NCI-H1417 (cell line): ENCODE results near the gene OR7G1.

Source experiments
- DNase-seq, 3 experiments: peaks; one replicate each; lab custom pipeline; 2025; lab: John Stamatoyannopoulos, UW

OR7G1 gene

DNA sequence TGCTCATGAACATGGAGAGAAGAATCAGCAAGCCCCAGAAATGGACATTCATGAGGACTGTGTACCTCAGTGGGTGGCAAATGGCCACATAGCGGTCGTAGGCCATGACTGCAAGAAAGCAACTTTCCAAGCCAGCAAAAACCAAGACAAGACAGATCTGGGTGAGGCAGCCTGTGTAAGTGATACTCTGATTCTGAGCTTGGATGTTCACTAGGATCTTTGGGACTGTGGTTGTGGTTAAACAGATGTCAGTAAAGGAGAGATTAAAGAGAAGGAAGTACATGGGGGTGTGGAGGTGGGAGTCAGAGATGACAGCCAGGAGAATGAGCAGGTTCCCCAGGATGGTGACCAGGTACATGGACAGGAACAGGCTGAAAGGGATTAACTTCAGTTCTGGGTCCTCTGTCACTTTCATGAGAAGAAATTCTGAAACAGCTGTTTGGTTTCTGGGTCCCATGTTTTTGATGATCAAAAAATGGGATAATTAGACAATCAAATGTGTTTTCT is at the start of gene OR7G1:
OR7G1 (minus strand) TSS at position 457 of the 507 bp plus-strand sequence; CDS start at position 457, 0 bp downstream.
- DNase-seq, result no peak

GRCh38 chr19:9165261-9165660 is 49.7 kb upstream of the OR7G1 start:
- no peak for DNase-seq

DNA sequence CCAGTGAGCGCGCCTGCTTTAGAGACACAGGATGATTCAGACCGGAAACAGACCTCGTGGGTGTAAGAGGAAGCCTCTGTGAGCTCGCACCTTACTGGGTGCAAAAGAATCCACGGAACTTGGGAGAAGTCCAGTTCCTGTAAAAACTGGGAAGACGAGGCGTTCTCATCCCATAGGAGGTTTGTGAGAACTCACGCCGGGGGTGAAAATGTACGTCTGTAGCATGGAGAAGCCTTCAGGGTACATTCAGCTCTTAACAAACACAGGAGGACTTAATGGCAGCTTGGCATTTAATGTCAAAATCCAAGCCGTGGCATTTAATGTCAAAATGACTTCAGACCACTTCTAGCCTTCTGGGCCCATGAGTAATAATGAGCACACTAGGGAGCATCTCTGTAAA is 45.9 kb upstream of the OR7G1 start:
- no peak for DNase-seq

GRCh38 chr19:9159891-9160290 is 44.3 kb upstream of the OR7G1 start:
- no peak for DNase-seq

DNA sequence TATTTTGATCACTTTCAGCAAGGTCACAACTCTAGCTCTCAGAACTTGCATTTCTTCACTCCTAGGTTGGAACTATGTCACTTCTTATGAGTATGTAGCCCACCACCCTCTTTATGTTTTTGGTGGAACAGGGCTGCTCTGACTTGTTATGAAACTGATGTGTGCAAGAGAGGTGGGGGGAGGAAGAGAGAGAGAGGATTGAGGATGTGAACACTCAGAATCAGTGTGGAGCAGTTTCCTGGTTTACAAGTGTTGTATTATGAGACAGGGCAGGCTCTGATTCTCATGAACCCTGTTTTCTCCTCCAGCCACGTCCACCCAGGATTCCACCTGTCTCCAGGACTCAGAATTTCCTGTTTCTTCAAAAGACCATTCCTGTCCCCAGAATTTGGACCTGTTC is 40.7 kb upstream of the OR7G1 start:
- no peak for DNase-seq

DNA sequence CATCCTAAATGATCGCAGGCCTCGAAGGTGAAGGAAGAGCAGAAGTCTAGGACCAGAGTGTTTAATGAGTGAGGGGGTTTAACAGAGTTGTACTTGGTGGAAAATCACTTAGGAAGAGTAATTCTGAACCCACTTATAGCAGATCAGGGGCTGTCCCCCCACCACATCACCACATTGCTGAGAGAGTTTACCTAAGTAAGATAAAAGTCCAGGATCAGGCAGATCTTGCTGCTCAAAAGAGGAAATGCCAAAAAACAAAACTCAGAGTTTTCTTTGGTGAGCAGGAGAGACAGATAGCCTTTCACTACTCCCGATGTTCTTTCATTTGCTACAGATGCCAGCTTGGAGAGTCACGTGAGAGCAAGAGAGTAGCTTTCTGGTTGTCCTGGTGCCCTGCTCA is 40.0 kb upstream of the OR7G1 start:
- DNase-seq, result no peak

GRCh38 chr19:9151367-9151766 is 35.8 kb upstream of the OR7G1 start:
- no peak for DNase-seq

GRCh38 chr19:9150650-9151049 is 35.1 kb upstream of the OR7G1 start:
- no peak for DNase-seq

DNA sequence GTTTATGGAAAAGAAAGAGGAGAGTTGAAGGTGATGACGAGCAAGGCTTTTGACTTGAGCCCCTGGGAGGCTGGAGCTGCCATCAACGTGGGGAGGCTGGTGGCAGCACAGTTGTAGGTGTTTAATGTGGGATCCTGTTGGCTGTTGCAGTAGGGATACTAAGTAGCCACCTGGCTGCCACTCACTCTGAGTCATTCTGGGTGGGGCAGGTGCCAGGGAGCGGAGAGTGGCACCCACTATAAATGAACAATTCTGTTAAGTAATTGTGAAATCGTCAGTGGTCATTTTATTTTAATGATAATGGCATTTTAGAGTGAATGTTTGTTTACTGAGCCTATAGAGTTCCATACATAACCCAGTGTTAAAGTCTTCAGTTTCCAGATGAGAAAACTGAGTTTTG is 34.4 kb upstream of the OR7G1 start:
- DNase-seq, result no peak

GRCh38 chr19:9148697-9149096 is 33.1 kb upstream of the OR7G1 start:
- DNase-seq, result no peak

- DNase-seq, result no peak
These were observed 31.3 kb upstream of the OR7G1 start for GRCh38 chr19:9146882-9147281.

DNA sequence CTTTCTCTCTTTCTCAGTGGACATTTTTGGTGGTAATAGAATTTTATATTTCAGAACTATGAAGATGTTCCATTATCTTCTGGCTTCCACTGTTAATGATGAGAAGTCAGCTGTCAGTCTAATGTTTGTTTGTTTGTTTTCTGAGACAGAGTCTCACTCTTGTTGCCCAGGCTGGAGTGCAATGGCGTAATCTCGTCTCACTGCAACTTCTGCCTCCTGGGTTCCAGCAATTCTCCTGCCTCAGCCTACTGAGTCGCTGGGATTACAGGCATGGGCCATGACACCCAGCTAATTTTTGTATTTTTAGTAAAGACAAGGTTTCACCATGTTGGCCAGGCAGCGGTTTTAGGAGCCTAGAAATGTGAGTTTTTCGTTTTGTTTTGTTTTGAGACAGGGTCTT is 29.4 kb upstream of the OR7G1 start:
- peak in 1 of 3 experiments; percentile 16 for DNase-seq

DNA sequence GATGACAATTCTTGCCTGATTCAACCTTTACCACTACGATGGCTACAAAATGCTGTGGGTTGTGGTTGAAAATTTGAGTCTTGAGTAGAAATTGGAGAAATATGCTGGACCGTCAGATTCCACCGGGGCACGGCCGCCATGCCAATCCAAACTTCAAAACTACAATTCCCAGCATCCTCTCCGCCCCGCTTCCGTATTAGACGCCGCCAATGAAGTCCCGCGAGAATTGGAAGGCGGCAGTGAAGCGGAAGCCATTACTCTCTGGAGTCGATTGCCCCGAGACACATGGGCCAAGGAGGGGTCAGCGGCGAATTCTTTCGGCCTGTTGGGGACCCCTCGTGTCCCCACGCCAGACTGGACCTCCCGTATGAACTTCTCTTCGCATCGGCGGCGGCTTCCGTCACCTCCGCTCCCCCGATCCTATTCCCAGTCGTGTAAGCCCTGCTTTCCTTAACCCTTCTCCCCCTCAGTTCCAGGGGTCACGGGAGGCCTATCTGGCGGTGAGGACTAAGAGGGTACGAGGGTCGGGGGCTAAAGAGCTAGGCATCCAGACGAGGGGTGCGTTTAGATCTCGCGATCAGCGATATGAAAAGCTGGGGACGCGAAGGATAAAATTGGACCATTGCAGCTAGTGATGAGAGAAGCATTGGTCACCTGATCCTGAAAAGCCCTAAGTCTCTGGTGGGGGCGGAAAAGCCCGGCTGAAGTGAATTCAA is 24.8 kb upstream of the OR7G1 start, which contains the start of gene ZNF317:
ZNF317 (plus strand) TSS at position 239 of the 716 bp plus-strand sequence. CDS start 15,620 bp downstream, outside the sequence.
- peak; percentile 80 to 97 (median 93) for DNase-seq

DNA sequence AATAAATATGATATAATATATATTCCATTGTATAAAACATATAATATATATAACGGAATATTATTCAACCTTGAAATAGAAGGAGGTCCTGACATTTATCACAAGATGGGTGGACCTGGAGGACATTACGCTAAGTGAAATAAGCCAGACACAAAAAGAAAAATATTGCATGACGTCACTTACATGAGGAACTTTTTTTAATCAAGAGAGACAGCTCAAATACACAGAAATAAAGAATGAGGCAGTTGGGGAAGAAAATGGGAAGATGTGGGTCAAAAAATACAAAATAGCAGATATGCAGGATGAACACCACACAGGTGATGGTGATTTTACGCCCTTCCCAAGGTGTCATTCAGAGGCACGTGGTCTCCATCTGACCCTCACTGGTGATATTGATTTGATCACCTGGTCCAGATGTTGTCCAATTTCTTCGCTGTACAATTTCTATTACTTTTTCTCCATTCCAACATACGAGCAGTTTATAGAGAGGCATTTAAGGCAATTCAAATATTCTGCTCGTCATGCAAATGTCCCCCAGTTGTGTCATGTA is 24.1 kb upstream of the OR7G1 start:
- DNase-seq, result no peak

- no peak for DNase-seq
These were observed 16.9 kb upstream of the OR7G1 start for GRCh38 chr19:9132422-9132821.

- no peak for DNase-seq
These were observed 15.4 kb upstream of the OR7G1 start for GRCh38 chr19:9130965-9131364.

DNA sequence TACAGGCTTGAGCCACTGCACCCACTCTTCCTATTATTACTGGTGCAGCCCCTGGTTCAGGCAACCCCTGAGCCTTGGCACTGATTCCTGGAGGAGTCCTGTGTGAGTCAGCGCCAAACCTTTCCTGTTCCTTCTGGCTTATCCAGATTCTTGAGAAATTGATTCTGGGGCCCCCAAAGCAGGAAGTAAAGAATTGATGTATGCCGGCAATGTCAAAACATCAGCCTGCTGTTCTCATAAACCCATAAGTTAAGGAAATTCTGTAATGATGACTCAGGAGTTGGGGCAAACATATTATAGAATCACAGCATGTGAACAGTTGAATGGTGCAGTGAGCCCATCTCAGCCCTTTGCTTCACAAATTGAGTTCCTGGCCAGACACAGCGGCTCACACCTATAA is 12.6 kb upstream of the OR7G1 start:
- DNase-seq, result no peak

GRCh38 chr19:9126900-9127405 is 11.4 kb upstream of the OR7G1 start, which contains the start of gene OR7G3:
Gene OR7G3, minus strand, starts transcription at chr19:9126950. Its CDS starts 0 bp downstream, at chr19:9126950.
- no peak for DNase-seq

DNA sequence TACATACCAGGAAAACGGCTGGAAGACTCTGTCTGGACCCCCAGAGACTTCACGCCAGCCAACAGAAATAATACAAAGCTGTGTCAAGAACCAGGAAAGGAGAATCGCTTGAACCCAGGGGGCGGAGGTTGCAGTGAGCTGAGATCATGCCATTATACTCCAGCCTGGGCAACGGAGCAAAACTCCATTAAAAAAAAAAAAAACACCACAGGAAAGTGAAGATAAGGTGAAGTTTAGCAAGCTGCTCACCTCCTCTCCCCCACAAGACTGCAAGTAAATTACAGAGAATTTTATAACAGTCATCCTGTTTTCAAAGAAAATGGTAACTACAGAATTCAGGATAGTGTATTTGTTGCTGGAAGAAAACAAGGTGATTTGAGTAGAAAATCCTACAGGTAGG is 984 bp upstream of the OR7G1 start:
- no peak for DNase-seq

- DNase-seq, result no peak
These were observed 5.6 kb downstream of the OR7G1 start for GRCh38 chr19:9109959-9110358.

GRCh38 chr19:9107375-9107774 is 8.2 kb downstream of the OR7G1 start, which contains the start of gene OR7G2:
Gene OR7G2, minus strand, starts transcription at chr19:9107475. Its CDS starts 4,232 bp downstream, at chr19:9103243.
- DNase-seq, result no peak

- DNase-seq, result no peak
These were observed 28.8 kb downstream of the OR7G1 start, which contains the start of gene OR1M1 for GRCh38 chr19:9086761-9087160. Gene OR1M1, plus strand, starts transcription at chr19:9087061. Its CDS starts 6,184 bp downstream, at chr19:9093245.

- no peak for DNase-seq
These were observed 36.9 kb downstream of the OR7G1 start for GRCh38 chr19:9078651-9079050.
